HG02798 (cell line): Measurements from ENCODE around the gene SRGAP3.

Experiments
- ATAC-seq: cut with Tn5 transposase; IDR thresholded peaks from one replicate; pipeline ENCODE4 v1.9.1; 2021; ENCODE audit warnings: mild to moderate bottlenecking; ENCODE audit not compliant: unreplicated experiment, poor library complexity

The SRGAP3 gene

GRCh38 chr3:9123840-9124239, 125.6 kb downstream of the SRGAP3 start:
- no peak for ATAC-seq

- no peak for ATAC-seq
Measured at GRCh38 chr3:9122732-9123364, 126.6 kb downstream of the SRGAP3 start.

GRCh38 chr3:9121366-9122001, 128.0 kb downstream of the SRGAP3 start:
- ATAC-seq = no peak

GRCh38 chr3:9119331-9119730, 130.1 kb downstream of the SRGAP3 start:
- ATAC-seq = no peak

GRCh38 chr3:9118222-9118621, 131.2 kb downstream of the SRGAP3 start:
- no peak for ATAC-seq

- no peak for ATAC-seq
Measured at GRCh38 chr3:9117220-9117619, 132.2 kb downstream of the SRGAP3 start.

GRCh38 chr3:9116336-9116735, 133.1 kb downstream of the SRGAP3 start:
- no peak for ATAC-seq

GRCh38 chr3:9115336-9115735, 134.1 kb downstream of the SRGAP3 start:
- ATAC-seq = no peak

GRCh38 chr3:9113040-9113439, 136.4 kb downstream of the SRGAP3 start:
- no peak for ATAC-seq

- no peak for ATAC-seq
Measured at GRCh38 chr3:9111866-9112265, 137.6 kb downstream of the SRGAP3 start.

GRCh38 chr3:9111417-9111816, 138.0 kb downstream of the SRGAP3 start:
- no peak for ATAC-seq

GRCh38 chr3:9110802-9111201, 138.6 kb downstream of the SRGAP3 start:
- ATAC-seq = no peak

- ATAC-seq = no peak
Measured at GRCh38 chr3:9110316-9110715, 139.1 kb downstream of the SRGAP3 start.

- no peak for ATAC-seq
Measured at GRCh38 chr3:9109568-9109914, 139.9 kb downstream of the SRGAP3 start.

- ATAC-seq = no peak
Measured at GRCh38 chr3:9108876-9109567, 140.4 kb downstream of the SRGAP3 start.

- no peak for ATAC-seq
Measured at GRCh38 chr3:9107738-9108137, 141.7 kb downstream of the SRGAP3 start.

GRCh38 chr3:9105421-9105820, 144.0 kb downstream of the SRGAP3 start:
- ATAC-seq = no peak

GRCh38 chr3:9104121-9104520, 145.3 kb downstream of the SRGAP3 start:
- ATAC-seq = no peak

- ATAC-seq = no peak
Measured at GRCh38 chr3:9102240-9102981, 147.0 kb downstream of the SRGAP3 start.

GRCh38 chr3:9101286-9101685, 148.2 kb downstream of the SRGAP3 start:
- no peak for ATAC-seq

GRCh38 chr3:9100513-9100894, 148.9 kb downstream of the SRGAP3 start:
- no peak for ATAC-seq
